Panc1 (cell line): Measurements from ENCODE around the gene ARHGEF28.

Source experiments
- CTCF ChIP-seq: fragments of 450-650 bp; IDR thresholded peaks from 2 replicates; pipeline ENCODE4 v1.5.1; 2017; ENCODE audit warnings: mild to moderate bottlenecking
- POLR2AphosphoS5 ChIP-seq: IDR thresholded peaks from 2 replicates; pipeline ENCODE4 v1.6.1; 2012; ENCODE audit warnings: mild to moderate bottlenecking, low read depth, low read length, moderate library complexity
- TF ChIP-seq, protein P1 (sequence below), 2 experiments: IDR thresholded peaks; 2 replicates each; pipeline ENCODE4 v1.6.1; 2011 to 2012; ENCODE audit warnings: low read depth in 2 of 2, control low read depth in 1 of 2, low read length in 1 of 2, mild to moderate bottlenecking in 1 of 2, moderate library complexity in 1 of 2; ENCODE audit not compliant: insufficient read depth in 1 of 2

- TF ChIP-seq CTCF (no peak), POLR2AphosphoS5 (no peak)
- TF ChIP-seq, protein P1, sequence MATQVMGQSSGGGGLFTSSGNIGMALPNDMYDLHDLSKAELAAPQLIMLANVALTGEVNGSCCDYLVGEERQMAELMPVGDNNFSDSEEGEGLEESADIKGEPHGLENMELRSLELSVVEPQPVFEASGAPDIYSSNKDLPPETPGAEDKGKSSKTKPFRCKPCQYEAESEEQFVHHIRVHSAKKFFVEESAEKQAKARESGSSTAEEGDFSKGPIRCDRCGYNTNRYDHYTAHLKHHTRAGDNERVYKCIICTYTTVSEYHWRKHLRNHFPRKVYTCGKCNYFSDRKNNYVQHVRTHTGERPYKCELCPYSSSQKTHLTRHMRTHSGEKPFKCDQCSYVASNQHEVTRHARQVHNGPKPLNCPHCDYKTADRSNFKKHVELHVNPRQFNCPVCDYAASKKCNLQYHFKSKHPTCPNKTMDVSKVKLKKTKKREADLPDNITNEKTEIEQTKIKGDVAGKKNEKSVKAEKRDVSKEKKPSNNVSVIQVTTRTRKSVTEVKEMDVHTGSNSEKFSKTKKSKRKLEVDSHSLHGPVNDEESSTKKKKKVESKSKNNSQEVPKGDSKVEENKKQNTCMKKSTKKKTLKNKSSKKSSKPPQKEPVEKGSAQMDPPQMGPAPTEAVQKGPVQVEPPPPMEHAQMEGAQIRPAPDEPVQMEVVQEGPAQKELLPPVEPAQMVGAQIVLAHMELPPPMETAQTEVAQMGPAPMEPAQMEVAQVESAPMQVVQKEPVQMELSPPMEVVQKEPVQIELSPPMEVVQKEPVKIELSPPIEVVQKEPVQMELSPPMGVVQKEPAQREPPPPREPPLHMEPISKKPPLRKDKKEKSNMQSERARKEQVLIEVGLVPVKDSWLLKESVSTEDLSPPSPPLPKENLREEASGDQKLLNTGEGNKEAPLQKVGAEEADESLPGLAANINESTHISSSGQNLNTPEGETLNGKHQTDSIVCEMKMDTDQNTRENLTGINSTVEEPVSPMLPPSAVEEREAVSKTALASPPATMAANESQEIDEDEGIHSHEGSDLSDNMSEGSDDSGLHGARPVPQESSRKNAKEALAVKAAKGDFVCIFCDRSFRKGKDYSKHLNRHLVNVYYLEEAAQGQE (IDR thresholded peaks at IDR 0.05; ENCODE audit: insufficient read depth in 1 of 2, low read depth in 2 of 2, low read length in 1 of 2) = no peak
Observed at GRCh38 chr5:73745836-73746235, 119.8 kb downstream of the ARHGEF28 start.
